Measurements from ENCODE around the gene GNAL.

The GNAL gene

GRCh38 chr18:11762429-11762828 lies 73.4 kb downstream of the GNAL start:
- DNase-seq (no peak), ATAC-seq (ENCODE audit: insufficient read depth, low read depth) (no peak)
- TF ChIP-seq EZH2 (IDR thresholded peaks at IDR 0.05; ENCODE audit: borderline replicate concordance, low read depth, low read length, severe bottlenecking) (no peak), CTCF (IDR thresholded peaks at IDR 0.05; ENCODE audit: borderline replicate concordance, extremely low read depth, low read length, poor library complexity, severe bottlenecking) (no peak)
- Histone ChIP-seq H3K27me3 (ENCODE audit: insufficient read depth, low read length, poor library complexity) (peaks cover 7% of the 10 kb centered on the region), H3K4me3 (ENCODE audit: low read depth in 1 of 2, low read length in 2 of 2) (no peak overlapping the region), H3K4me1 (ENCODE audit: insufficient read depth, low read length) (peaks cover 4% of the 10 kb centered on the region; the same call in 1 of the 2 replicates), H2AFZ (ENCODE audit: low read depth, low read length) (no peak overlapping the region), H3K36me3 (ENCODE audit: insufficient read depth, low read length) (no peaks in the 10 kb centered on the region), H4K20me1 (ENCODE audit: insufficient read depth, low read length) (no peaks in the 10 kb centered on the region), H3K27ac (ENCODE audit: low read length) (no peak overlapping the region), H3K79me2 (ENCODE audit: insufficient read depth, low read length) (no peaks in the 10 kb centered on the region), H3K9ac (ENCODE audit: low read depth, low read length) (no peak overlapping the region), H3K4me2 (ENCODE audit: insufficient read depth, low read length) (no peak overlapping the region), H3K9me3 (ENCODE audit: insufficient read depth, low read length, severe bottlenecking) (no peaks in the 10 kb centered on the region)

GRCh38 chr18:11767329-11767728 lies 78.3 kb downstream of the GNAL start:
- Histone ChIP-seq H3K4me3 (ENCODE audit: low read depth in 1 of 2, low read length in 2 of 2) (no peak overlapping the region), H3K27me3 (ENCODE audit: insufficient read depth, low read length, poor library complexity) (no peaks in the 10 kb centered on the region), H3K4me1 (ENCODE audit: insufficient read depth, low read length) (no peaks in the 10 kb centered on the region), H3K4me2 (ENCODE audit: insufficient read depth, low read length) (no peak overlapping the region), H4K20me1 (ENCODE audit: insufficient read depth, low read length) (no peaks in the 10 kb centered on the region), H3K9me3 (ENCODE audit: insufficient read depth, low read length, severe bottlenecking) (no peaks in the 10 kb centered on the region), H3K36me3 (ENCODE audit: insufficient read depth, low read length) (no peaks in the 10 kb centered on the region), H3K9ac (ENCODE audit: low read depth, low read length) (no peak overlapping the region), H3K27ac (ENCODE audit: low read length) (no peak overlapping the region), H3K79me2 (ENCODE audit: insufficient read depth, low read length) (no peaks in the 10 kb centered on the region), H2AFZ (ENCODE audit: low read depth, low read length) (no peak overlapping the region)
- DNase-seq (no peak), ATAC-seq (ENCODE audit: insufficient read depth, low read depth) (no peak)
- TF ChIP-seq CTCF (IDR thresholded peaks at IDR 0.05; ENCODE audit: borderline replicate concordance, extremely low read depth, low read length, poor library complexity, severe bottlenecking) (no peak), EZH2 (IDR thresholded peaks at IDR 0.05; ENCODE audit: borderline replicate concordance, low read depth, low read length, severe bottlenecking) (no peak)

- Histone ChIP-seq H3K27ac (ENCODE audit: low read length) (no peak overlapping the region), H3K27me3 (ENCODE audit: insufficient read depth, low read length, poor library complexity) (no peaks in the 10 kb centered on the region), H3K9ac (ENCODE audit: low read depth, low read length) (no peak overlapping the region), H2AFZ (ENCODE audit: low read depth, low read length) (no peak overlapping the region), H3K4me1 (ENCODE audit: insufficient read depth, low read length) (no peaks in the 10 kb centered on the region), H3K4me2 (ENCODE audit: insufficient read depth, low read length) (no peak overlapping the region), H3K4me3 (ENCODE audit: low read depth in 1 of 2, low read length in 2 of 2) (no peak overlapping the region), H3K36me3 (ENCODE audit: insufficient read depth, low read length) (no peaks in the 10 kb centered on the region), H3K79me2 (ENCODE audit: insufficient read depth, low read length) (no peaks in the 10 kb centered on the region), H4K20me1 (ENCODE audit: insufficient read depth, low read length) (no peaks in the 10 kb centered on the region), H3K9me3 (ENCODE audit: insufficient read depth, low read length, severe bottlenecking) (no peaks in the 10 kb centered on the region)
- TF ChIP-seq CTCF (IDR thresholded peaks at IDR 0.05; ENCODE audit: borderline replicate concordance, extremely low read depth, low read length, poor library complexity, severe bottlenecking) (no peak), EZH2 (IDR thresholded peaks at IDR 0.05; ENCODE audit: borderline replicate concordance, low read depth, low read length, severe bottlenecking) (no peak)
- DNase-seq (no peak), ATAC-seq (ENCODE audit: insufficient read depth, low read depth) (no peak)
Observed at GRCh38 chr18:11767935-11768334, 78.9 kb downstream of the GNAL start.

Measured in DND-41 (cell line).